OCI-LY1 (cell line): ENCODE data around the gene BCL10.
A peak's percentile ranks its signal among the peaks of the same experiment; 100 is the strongest.

Experiments used
- H2AFZ ChIP-seq: fragments of 200-600 bp; sonication (generic), shearing (Covaris generic); 2 replicates; pipeline ENCODE4 v1.6.0; 2014; ENCODE audit warnings: antibody characterized with exemption, mild to moderate bottlenecking, low read length
- H3F3A ChIP-seq: fragments of 200-600 bp; sonication (generic), shearing (Covaris generic); 2 replicates; pipeline ENCODE4 v1.6.0; 2014; ENCODE audit warnings: mild to moderate bottlenecking, antibody characterized with exemption, low read length, moderate library complexity; ENCODE audit not compliant: insufficient read depth
- H3K27ac ChIP-seq: fragments of 200-600 bp; sonication (generic); 2 replicates; pipeline ENCODE4 v1.5.1; 2014; ENCODE audit warnings: low read length, mixed run types, mild to moderate bottlenecking, low read depth; ENCODE audit not compliant: poor library complexity, severe bottlenecking
- H3K27me3 ChIP-seq: fragments of 200-600 bp; sonication (generic); 2 replicates; pipeline ENCODE4 v1.6.0; 2014; ENCODE audit warnings: antibody characterized with exemption, mild to moderate bottlenecking, low read length, moderate library complexity; ENCODE audit not compliant: insufficient read depth
- H3K36me3 ChIP-seq: fragments of 200-600 bp; sonication (generic); 2 replicates; pipeline ENCODE4 v1.6.1; 2014; ENCODE audit warnings: mild to moderate bottlenecking, antibody characterized with exemption, low read length, moderate library complexity, mixed read lengths; ENCODE audit not compliant: insufficient read depth
- H3K4me1 ChIP-seq: fragments of 200-600 bp; sonication (generic); 2 replicates; pipeline ENCODE4 v1.5.1; 2014; ENCODE audit warnings: mild to moderate bottlenecking, low read length, moderate library complexity; ENCODE audit not compliant: insufficient read depth, severe bottlenecking
- H3K4me2 ChIP-seq: fragments of 200-600 bp; sonication (generic), shearing (Covaris generic); 2 replicates; pipeline ENCODE4 v1.6.1; 2014; ENCODE audit warnings: low read length
- H3K4me3 ChIP-seq: fragments of 200-600 bp; sonication (generic); 2 replicates; pipeline ENCODE4 v1.5.1; 2014; ENCODE audit warnings: low read length, low read depth, mild to moderate bottlenecking, mixed read lengths; ENCODE audit not compliant: poor library complexity, severe bottlenecking
- H3K79me2 ChIP-seq: fragments of 200-600 bp; shearing (Covaris generic); 2 replicates; pipeline ENCODE4 v1.6.1; 2016; ENCODE audit warnings: mixed run types, low read length, mixed read lengths; ENCODE audit not compliant: insufficient read depth
- H3K9ac ChIP-seq: fragments of 200-600 bp; sonication (generic), shearing (Covaris generic); 2 replicates; pipeline ENCODE4 v1.6.1; 2014; ENCODE audit warnings: mild to moderate bottlenecking, low read length, mixed read lengths
- H3K9me2 ChIP-seq: fragments of 200-600 bp; sonication (generic), shearing (Covaris generic); 2 replicates; pipeline ENCODE4 v1.6.1; 2014; ENCODE audit warnings: low read depth, mild to moderate bottlenecking, low read length, mixed read lengths
- H3K9me3 ChIP-seq: fragments of 200-600 bp; shearing (Covaris generic); 2 replicates; pipeline ENCODE4 v1.6.1; 2014; ENCODE audit warnings: low read length, mixed read lengths
- H4K20me1 ChIP-seq: fragments of 200-600 bp; sonication (generic), shearing (Covaris generic); 2 replicates; pipeline ENCODE4 v1.6.0; 2016; ENCODE audit warnings: mild to moderate bottlenecking, low read length; ENCODE audit not compliant: insufficient read depth
- EZH2 ChIP-seq: fragments of 200-600 bp; sonication (generic), shearing (Covaris generic); IDR thresholded peaks from 2 replicates; pipeline ENCODE4 v1.8.0; 2017; ENCODE audit warnings: borderline replicate concordance, mixed run types, mild to moderate bottlenecking, antibody characterized with exemption, low read length, moderate library complexity, mixed read lengths
- TF ChIP-seq, protein P1 (sequence below): fragments of 200-600 bp; sonication (generic), shearing (Covaris generic); IDR thresholded peaks from 2 replicates; pipeline ENCODE4 v1.5.1; 2017; ENCODE audit warnings: mild to moderate bottlenecking, antibody characterized with exemption, low read length, moderate library complexity, mixed read lengths

The BCL10 gene

DNA sequence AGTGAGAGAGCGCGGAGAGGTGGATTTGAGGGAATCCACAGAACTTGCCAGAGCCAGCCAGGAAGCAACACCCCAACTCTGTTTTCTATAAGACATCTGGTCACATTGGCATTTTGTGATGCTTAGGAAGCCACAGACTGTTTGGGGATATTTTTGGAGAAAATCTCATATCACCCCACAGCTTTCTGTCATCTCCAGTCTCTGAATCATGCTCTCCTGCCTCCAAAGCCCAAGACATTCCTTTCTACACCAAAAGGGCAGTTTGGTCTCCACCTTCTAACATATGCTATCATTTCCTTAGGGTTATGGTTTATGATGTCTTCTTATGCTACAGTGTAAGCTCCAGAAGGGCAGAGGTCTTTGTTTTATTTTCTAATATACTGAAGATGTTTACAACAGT lies 14.4 kb upstream of the BCL10 start:
- Histone ChIP-seq H3K27me3 (no peaks in the 10 kb centered on the region), H3K9me2 (no peaks in the 10 kb centered on the region), H3K9ac (no peak overlapping the region), H4K20me1 (no peaks in the 10 kb centered on the region), H3K27ac (no peak overlapping the region), H3K79me2 (no peaks in the 10 kb centered on the region), H3K4me3 (no peak overlapping the region), H3K4me1 (peaks cover 15% of the 10 kb centered on the region), H3K9me3 (no peaks in the 10 kb centered on the region), H2AFZ (no peak overlapping the region), H3K36me3 (no peaks in the 10 kb centered on the region), H3K4me2 (no peak overlapping the region), H3F3A (no peaks in the 10 kb centered on the region)
- TF ChIP-seq, protein P1, sequence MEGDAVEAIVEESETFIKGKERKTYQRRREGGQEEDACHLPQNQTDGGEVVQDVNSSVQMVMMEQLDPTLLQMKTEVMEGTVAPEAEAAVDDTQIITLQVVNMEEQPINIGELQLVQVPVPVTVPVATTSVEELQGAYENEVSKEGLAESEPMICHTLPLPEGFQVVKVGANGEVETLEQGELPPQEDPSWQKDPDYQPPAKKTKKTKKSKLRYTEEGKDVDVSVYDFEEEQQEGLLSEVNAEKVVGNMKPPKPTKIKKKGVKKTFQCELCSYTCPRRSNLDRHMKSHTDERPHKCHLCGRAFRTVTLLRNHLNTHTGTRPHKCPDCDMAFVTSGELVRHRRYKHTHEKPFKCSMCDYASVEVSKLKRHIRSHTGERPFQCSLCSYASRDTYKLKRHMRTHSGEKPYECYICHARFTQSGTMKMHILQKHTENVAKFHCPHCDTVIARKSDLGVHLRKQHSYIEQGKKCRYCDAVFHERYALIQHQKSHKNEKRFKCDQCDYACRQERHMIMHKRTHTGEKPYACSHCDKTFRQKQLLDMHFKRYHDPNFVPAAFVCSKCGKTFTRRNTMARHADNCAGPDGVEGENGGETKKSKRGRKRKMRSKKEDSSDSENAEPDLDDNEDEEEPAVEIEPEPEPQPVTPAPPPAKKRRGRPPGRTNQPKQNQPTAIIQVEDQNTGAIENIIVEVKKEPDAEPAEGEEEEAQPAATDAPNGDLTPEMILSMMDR, result no peak
- no peak for TF ChIP-seq EZH2

DNA sequence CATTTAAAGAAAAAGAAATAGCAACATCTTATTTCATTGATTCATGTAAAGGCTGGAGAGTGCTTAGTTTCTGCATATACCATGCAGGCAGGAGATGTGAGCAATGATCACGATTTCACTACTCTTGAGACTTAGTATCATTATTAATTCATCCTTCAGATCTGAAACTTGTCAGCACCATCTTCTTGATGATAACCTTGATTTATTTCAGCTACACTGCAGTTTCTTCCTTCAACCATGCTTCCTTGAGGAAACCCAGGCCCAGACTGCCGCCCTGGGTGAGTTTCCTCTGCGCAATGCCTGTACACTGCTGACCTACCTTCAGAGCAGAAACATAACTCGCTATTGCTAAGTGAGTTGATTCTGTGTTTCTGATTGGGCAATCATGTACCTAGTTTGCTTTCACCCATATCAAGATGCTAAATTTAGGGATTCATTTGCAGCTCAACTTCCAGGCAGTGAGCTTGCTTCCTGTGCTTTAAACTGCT lies 13.5 kb upstream of the BCL10 start:
- no peaks in the 10 kb centered on the region for H3K27me3 ChIP-seq
- no peak overlapping the region for H3K9ac ChIP-seq
- no peaks in the 10 kb centered on the region for H3K9me2 ChIP-seq
- TF ChIP-seq EZH2, result no peak
- TF ChIP-seq, protein P1, result no peak
- peak overlapping the region; percentile 14; the same call in 1 of the 2 replicates for H3K4me2 ChIP-seq
- no peaks in the 10 kb centered on the region for H3F3A ChIP-seq
- H3K27ac ChIP-seq, result peak overlapping the region; percentile 43
- peaks cover 15% of the 10 kb centered on the region for H3K4me1 ChIP-seq
- H2AFZ ChIP-seq, result no peak overlapping the region
- H3K36me3 ChIP-seq, result no peaks in the 10 kb centered on the region
- H3K9me3 ChIP-seq, result 0 out of 2 replicates have a peak, but pooled peaks cover under 1% of the 10 kb centered on the region
- no peak overlapping the region for H3K4me3 ChIP-seq
- H3K79me2 ChIP-seq, result no peaks in the 10 kb centered on the region
- H4K20me1 ChIP-seq, result no peaks in the 10 kb centered on the region

DNA sequence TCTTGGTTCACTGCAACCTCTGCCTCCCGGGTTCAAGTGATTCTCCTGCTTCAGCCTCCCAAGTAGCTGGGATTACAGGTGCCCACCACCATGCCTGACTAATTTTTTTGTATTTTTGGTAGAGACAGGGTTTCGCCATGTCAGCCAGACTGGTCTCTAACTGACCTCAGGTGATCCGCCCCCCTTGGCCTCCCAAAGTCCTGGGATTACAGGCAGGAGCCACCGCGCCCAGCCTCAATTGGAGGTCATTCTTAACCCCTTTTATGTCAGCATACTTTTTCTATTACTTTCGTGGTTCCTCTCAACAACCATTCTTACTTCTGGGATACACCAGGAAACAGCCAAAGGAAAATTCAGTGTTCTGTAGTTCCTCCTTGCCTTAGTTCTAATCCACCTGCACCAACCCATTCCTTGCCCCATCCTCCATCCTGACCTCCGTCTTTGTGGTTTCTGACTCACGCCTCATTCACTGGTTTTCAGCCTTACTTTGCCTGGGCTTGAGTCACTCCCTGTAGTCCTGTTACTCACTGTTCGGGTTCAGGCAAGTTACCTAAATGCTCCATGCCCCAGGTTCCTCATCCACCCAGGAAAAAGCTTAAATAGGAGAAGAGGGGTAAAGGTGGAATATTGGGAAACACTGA lies 12.9 kb upstream of the BCL10 start:
- no peak overlapping the region for H3K4me3 ChIP-seq
- H3K27me3 ChIP-seq, result no peaks in the 10 kb centered on the region
- H3F3A ChIP-seq, result no peaks in the 10 kb centered on the region
- 0 out of 2 replicates have a peak, but pooled peaks cover 3% of the 10 kb centered on the region for H3K9me3 ChIP-seq
- H3K9me2 ChIP-seq, result no peaks in the 10 kb centered on the region
- H3K4me2 ChIP-seq, result no peak overlapping the region; the same call in 1 of the 2 replicates
- H3K4me1 ChIP-seq, result peaks cover 15% of the 10 kb centered on the region
- TF ChIP-seq, protein P1, result no peak
- no peak for TF ChIP-seq EZH2
- no peaks in the 10 kb centered on the region for H4K20me1 ChIP-seq
- H3K9ac ChIP-seq, result no peak overlapping the region
- peak overlapping the region; percentile 43 for H3K27ac ChIP-seq
- no peaks in the 10 kb centered on the region for H3K36me3 ChIP-seq
- no peaks in the 10 kb centered on the region for H3K79me2 ChIP-seq
- no peak overlapping the region for H2AFZ ChIP-seq
